Neural cell (in vitro differentiated cells): ENCODE results near the gene ZFPM1.

Experiments used
- EP300 ChIP-seq: fragments of 450-650 bp; conservative IDR thresholded peaks from 2 replicates; pipeline ENCODE4 v1.6.1; 2014; ENCODE audit warnings: antibody characterized with exemption, mild to moderate bottlenecking, moderate library complexity; ENCODE audit not compliant: poor library complexity, severe bottlenecking
- EZH2 ChIP-seq: fragments of 200-600, 300-800 bp; shearing (Covaris generic), sonication (generic); IDR thresholded peaks from 2 replicates; pipeline ENCODE4 v1.6.1; 2014; ENCODE audit warnings: antibody characterized with exemption, low read length, borderline replicate concordance, mild to moderate bottlenecking; ENCODE audit not compliant: insufficient read depth, poor library complexity, severe bottlenecking
- MXI1 ChIP-seq: fragments of 450-650 bp; conservative IDR thresholded peaks from 2 replicates; pipeline ENCODE4 v1.6.1; 2014; ENCODE audit warnings: antibody characterized with exemption, mild to moderate bottlenecking; ENCODE audit not compliant: poor library complexity, severe bottlenecking
- POLR2AphosphoS5 ChIP-seq: IDR thresholded peaks from 2 replicates; pipeline ENCODE4 v1.6.1; 2012
- RAD21 ChIP-seq: fragments of 450-650 bp; conservative IDR thresholded peaks from 2 replicates; pipeline ENCODE4 v1.6.1; 2014; ENCODE audit warnings: antibody characterized with exemption, mild to moderate bottlenecking, moderate library complexity
- SMC3 ChIP-seq: fragments of 450-650 bp; conservative IDR thresholded peaks from 2 replicates; pipeline ENCODE4 v1.6.1; 2014; ENCODE audit warnings: antibody characterized with exemption, mild to moderate bottlenecking, moderate library complexity; ENCODE audit not compliant: poor library complexity
- TAF1 ChIP-seq: IDR thresholded peaks from 2 replicates; pipeline ENCODE4 v1.6.1; 2012; ENCODE audit warnings: low read depth
- TF ChIP-seq, protein P1 (sequence below): fragments of 450-650 bp; IDR thresholded peaks from 2 replicates; pipeline ENCODE4 v1.5.1; 2014; ENCODE audit warnings: antibody characterized with exemption, mild to moderate bottlenecking, moderate library complexity; ENCODE audit not compliant: poor library complexity, severe bottlenecking
- TF ChIP-seq, protein P2 (sequence below): IDR thresholded peaks from 2 replicates; pipeline ENCODE4 v1.6.1; 2012; ENCODE audit warnings: borderline replicate concordance

DNA sequence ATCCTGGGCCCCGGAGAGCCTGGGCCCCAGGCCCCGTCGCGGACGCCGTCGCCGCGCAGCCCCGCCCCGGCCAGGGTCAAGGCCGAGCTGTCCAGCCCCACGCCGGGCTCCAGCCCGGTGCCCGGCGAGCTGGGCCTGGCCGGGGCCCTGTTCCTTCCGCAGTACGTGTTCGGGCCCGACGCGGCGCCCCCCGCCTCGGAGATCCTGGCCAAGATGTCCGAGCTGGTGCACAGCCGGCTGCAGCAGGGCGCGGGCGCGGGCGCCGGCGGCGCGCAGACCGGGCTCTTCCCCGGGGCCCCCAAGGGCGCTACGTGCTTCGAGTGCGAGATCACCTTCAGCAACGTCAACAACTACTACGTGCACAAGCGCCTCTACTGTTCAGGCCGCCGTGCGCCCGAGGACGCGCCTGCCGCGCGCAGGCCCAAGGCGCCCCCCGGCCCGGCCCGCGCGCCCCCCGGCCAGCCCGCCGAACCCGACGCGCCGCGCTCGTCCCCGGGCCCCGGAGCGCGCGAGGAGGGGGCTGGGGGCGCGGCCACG is 80.4 kb downstream of the ZFPM1 start:
- TF ChIP-seq, protein P1, sequence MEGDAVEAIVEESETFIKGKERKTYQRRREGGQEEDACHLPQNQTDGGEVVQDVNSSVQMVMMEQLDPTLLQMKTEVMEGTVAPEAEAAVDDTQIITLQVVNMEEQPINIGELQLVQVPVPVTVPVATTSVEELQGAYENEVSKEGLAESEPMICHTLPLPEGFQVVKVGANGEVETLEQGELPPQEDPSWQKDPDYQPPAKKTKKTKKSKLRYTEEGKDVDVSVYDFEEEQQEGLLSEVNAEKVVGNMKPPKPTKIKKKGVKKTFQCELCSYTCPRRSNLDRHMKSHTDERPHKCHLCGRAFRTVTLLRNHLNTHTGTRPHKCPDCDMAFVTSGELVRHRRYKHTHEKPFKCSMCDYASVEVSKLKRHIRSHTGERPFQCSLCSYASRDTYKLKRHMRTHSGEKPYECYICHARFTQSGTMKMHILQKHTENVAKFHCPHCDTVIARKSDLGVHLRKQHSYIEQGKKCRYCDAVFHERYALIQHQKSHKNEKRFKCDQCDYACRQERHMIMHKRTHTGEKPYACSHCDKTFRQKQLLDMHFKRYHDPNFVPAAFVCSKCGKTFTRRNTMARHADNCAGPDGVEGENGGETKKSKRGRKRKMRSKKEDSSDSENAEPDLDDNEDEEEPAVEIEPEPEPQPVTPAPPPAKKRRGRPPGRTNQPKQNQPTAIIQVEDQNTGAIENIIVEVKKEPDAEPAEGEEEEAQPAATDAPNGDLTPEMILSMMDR = no peak
- TF ChIP-seq EP300 (no peak), EZH2 (no peak), SMC3 (no peak), TAF1 (no peak), RAD21 (no peak), POLR2AphosphoS5 (no peak), MXI1 (no peak)
- TF ChIP-seq, protein P2, sequence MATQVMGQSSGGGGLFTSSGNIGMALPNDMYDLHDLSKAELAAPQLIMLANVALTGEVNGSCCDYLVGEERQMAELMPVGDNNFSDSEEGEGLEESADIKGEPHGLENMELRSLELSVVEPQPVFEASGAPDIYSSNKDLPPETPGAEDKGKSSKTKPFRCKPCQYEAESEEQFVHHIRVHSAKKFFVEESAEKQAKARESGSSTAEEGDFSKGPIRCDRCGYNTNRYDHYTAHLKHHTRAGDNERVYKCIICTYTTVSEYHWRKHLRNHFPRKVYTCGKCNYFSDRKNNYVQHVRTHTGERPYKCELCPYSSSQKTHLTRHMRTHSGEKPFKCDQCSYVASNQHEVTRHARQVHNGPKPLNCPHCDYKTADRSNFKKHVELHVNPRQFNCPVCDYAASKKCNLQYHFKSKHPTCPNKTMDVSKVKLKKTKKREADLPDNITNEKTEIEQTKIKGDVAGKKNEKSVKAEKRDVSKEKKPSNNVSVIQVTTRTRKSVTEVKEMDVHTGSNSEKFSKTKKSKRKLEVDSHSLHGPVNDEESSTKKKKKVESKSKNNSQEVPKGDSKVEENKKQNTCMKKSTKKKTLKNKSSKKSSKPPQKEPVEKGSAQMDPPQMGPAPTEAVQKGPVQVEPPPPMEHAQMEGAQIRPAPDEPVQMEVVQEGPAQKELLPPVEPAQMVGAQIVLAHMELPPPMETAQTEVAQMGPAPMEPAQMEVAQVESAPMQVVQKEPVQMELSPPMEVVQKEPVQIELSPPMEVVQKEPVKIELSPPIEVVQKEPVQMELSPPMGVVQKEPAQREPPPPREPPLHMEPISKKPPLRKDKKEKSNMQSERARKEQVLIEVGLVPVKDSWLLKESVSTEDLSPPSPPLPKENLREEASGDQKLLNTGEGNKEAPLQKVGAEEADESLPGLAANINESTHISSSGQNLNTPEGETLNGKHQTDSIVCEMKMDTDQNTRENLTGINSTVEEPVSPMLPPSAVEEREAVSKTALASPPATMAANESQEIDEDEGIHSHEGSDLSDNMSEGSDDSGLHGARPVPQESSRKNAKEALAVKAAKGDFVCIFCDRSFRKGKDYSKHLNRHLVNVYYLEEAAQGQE = no peak
